D721Med (cell line): ENCODE measurements around the gene HSFX3.
"Not testable (repeated sequence)": the region's sequence is repeated elsewhere in the genome, so short reads cannot be mapped to it uniquely, and the experiment has no call there.

Experiments used
- DNase-seq: peaks from one replicate; pipeline ENCODE4 v3.0.0; 2011; ENCODE audit warnings: low spot score; ENCODE audit not compliant: insufficient read length
- FAIRE-seq: peaks from 2 replicates; lab custom pipeline; 2011; peaks lifted over from hg19 to GRCh38; lab: Jason Lieb, UNC
- TF ChIP-seq, protein P1 (sequence below): IDR thresholded peaks from 2 replicates; pipeline ENCODE4 v1.5.1; 2012; ENCODE audit warnings: mild to moderate bottlenecking, control low read depth; ENCODE audit not compliant: insufficient read depth; ENCODE audit errors: missing control alignments

Gene HSFX3

DNA sequence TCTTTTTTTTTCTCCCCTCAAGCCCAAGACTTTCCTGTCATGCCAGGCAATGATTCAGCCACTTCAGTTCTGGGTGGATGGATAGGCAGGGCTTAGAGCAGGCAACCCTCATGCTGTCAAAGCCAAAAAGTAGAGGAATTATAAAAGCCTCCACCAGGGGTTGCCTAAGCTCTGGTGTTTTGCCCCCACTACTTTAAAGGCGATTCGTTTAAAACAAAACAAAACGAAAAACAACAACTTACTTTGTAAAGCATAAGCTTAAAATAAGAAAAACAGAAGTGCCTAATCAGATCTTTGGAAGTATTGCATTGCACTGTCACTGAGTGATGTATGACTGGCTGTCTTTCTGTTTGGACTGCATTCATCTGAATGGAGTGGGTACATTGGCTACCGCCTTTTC is 39.3 kb downstream of the HSFX3 start:
- FAIRE-seq, result no peak

DNA sequence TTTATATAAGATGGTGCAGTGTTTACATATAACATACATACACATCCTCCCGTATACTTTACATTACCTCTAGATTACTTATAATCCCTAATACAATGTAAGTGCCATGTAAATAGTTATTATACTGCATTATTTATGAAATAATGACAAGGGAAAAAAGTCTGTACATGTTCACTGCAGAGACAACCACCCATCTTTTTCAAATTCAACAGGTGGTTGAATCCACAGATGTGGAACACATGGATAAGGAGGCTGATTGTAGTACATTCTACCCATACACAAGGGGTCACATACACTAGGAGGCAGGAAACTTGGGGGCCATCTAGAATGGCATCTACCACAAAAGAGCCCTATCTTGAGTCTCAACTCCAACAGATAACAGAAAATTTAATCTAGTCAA is 41.3 kb downstream of the HSFX3 start:
- no peak for DNase-seq
- FAIRE-seq, result no peak
- TF ChIP-seq, protein P1, sequence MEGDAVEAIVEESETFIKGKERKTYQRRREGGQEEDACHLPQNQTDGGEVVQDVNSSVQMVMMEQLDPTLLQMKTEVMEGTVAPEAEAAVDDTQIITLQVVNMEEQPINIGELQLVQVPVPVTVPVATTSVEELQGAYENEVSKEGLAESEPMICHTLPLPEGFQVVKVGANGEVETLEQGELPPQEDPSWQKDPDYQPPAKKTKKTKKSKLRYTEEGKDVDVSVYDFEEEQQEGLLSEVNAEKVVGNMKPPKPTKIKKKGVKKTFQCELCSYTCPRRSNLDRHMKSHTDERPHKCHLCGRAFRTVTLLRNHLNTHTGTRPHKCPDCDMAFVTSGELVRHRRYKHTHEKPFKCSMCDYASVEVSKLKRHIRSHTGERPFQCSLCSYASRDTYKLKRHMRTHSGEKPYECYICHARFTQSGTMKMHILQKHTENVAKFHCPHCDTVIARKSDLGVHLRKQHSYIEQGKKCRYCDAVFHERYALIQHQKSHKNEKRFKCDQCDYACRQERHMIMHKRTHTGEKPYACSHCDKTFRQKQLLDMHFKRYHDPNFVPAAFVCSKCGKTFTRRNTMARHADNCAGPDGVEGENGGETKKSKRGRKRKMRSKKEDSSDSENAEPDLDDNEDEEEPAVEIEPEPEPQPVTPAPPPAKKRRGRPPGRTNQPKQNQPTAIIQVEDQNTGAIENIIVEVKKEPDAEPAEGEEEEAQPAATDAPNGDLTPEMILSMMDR, result no peak

More for the DNA sequence above, 39.3 kb downstream of the HSFX3 start:
- no peak for DNase-seq
- TF ChIP-seq, protein P1, result no peak

DNA sequence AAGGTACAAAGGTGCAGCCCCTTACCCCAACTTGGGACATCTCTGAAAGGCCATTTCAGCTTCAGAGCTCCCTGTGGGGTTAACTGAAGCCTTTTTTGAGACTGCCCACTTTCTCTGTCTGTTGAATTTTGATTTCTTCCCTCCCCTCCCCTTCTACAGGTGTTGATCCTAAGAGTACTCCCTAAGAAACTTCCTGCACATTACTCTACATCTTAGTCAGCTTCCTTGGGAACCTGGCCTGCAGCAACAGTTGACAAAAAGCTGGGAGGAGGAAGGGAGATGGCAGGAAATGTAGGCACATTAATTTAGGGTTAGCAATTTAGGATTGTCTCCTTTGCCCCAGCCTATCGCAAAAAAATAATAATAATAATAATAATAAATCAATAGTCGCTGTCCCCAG is 43.4 kb downstream of the HSFX3 start:
- TF ChIP-seq, protein P1, result no peak
- DNase-seq (no peak), FAIRE-seq (no peak)

DNA sequence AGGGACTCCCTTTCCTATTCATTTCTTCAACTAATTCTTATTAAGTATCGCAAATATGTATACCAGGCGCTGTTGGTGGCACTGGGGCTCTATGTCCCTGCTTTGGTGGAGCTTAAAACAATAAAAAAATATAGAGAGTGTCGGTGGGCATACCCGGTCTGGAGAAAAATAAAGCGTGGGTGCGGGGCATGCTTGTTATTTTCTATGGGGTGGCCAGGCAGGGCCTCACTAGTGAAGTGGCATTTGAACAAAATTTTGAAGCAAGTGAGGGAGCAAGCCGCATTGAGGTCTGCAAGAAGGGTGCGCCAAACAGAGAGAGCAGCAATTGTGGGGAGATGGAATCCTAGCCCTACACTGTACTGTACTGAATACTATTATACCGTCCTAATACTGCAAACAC is 44.1 kb downstream of the HSFX3 start:
- TF ChIP-seq, protein P1, result no peak
- no peak for DNase-seq
- no peak for FAIRE-seq

DNA sequence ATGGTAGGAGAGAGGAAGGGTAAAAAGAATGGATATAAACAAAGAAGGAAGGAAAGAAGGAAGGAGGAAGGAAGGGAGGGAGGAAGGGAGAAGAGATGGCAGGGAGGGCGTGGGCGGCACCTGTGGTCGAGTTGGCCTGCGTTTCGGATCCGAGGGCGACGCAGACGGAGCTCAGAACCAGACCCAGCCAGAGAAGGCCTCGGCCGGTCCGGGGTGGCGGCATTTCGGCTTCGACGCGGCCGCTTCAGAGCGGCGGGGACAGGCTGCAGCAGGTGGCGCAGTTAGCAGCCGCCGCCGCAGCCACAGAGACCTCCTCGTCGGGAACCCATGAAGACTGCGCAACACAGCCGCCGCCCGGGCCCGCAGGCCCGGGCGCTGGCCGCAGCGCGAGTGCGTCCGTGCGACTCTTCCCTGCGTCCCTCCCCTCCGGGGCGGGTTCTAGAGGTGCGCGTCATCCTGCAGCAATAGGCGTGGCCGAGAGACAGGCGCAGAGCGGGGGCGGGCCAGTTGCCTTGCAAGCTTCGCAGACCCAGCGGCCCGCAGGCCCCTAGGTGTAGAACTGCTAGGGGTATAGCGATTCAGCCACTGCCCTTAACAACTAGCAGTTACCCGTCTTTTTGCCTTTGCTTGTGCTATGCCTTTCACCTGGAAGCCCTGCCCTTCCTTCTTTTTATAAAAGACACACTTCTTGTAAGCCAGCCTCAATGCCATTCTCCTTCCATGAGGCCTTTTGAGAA is 44.6 kb downstream of the HSFX3 start, which contains the start of gene IDS:
Gene IDS (minus strand): TSS at position 392 of the 737 bp plus-strand sequence. CDS start 169 bp downstream, at position 223.
- TF ChIP-seq, protein P1, result no peak
- no peak for FAIRE-seq
- peak; percentile 67 for DNase-seq

DNA sequence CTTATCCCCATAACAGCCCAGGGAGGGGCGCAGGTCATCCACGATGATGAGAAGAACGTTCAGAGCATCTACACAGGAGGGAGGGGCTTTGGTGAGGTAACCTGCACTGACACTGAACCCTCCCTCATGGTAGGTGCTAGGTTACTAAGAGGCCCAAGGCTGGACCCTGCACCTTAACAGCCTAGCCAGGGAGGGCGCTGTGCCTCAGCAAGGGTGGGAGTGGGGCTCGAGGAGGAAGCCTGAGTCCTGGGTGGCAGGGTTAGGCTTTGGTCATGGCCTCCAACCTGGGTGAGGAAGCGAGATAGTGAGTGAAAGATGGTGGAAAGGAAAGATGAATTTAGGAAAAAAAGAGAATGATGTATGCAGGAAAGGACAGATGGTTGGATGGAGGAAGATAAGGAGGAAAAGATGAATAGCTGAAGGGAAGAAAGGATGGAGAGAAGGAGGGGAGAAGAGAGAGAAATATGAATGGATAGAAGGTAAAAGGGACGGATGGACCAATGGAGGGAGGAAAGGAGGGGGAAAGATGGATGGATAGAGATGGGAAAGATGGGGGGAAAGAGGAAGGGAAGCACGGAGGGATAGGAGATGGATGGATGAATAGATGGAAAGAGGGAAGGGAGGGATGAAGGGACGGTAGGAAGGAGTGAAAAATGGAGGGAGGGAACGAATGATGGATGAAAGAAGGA is 45.4 kb downstream of the HSFX3 start:
- FAIRE-seq (no peak), DNase-seq (no peak)
- TF ChIP-seq, protein P1, result peak; percentile 26

DNA sequence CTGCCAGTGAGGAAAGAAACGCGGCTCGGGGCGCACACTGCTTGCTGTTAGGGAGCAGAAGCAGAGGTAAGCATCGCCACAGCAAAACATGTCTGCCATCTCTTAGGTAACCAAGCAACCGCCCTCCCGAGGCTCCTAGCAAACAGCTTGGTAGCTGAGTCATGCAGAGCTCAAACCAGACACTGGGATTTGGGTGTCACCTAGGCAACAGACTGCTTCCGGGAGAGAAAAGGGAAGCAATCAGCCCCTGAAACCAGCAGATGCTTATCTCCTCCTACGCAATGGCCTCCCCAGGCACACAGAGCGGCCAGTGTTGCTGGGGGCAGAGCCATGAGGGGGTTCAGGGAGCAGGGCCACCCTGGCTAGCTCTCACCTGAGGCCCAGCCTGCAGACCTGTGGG is 46.3 kb downstream of the HSFX3 start:
- not testable (repeated sequence) for DNase-seq
- FAIRE-seq, result peak; percentile 58

DNA sequence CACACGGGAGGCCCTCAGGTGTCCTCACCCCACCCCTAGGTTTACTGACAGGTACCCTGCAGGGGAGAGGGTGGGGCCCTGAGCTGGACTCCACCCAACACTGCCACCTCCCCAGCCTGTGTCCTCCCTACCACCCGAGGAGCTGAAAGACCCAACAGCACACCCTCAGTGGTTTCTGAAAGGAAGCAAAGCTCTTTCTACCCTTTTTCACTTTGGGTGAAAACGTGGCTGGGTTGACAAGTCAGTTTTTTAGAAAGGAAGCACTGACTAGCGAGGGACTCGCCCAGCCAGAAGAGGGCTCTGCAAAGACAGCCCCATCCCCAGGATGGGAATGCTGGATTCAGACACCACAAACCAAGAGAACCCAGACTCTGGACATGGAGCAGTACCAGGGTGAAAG is 46.8 kb downstream of the HSFX3 start:
- not testable (repeated sequence) for DNase-seq
- peak; percentile 68 for FAIRE-seq
